Astrocyte (in vitro differentiated cells and primary cell): ENCODE results near the gene SLC13A5. TPM values are rescaled to one million over a fixed set of nuclear protein-coding genes. Genes with fewer than 3 reads are reported as not detected.
A peak's percentile ranks its signal among the peaks of the same experiment; 100 is the strongest.
"Not testable (repeated sequence)": the region's sequence is repeated elsewhere in the genome, so short reads cannot be mapped to it uniquely, and the experiment has no call there.

Source experiments
- DNase-seq: peaks from one replicate; pipeline ENCODE4 v3.0.0-alpha.2; 2010; ENCODE audit warnings: low read depth
- FAIRE-seq: peaks from 2 replicates; lab custom pipeline; 2011; peaks lifted over from hg19 to GRCh38; lab: Jason Lieb, UNC
- H2AFZ ChIP-seq: 2 replicates; pipeline ENCODE4 v1.6.0; 2012; ENCODE audit warnings: low read depth, low read length, inconsistent platforms
- H3K27ac ChIP-seq: 2 replicates; pipeline ENCODE4 v1.5.1; 2011; ENCODE audit warnings: low read depth, low read length, inconsistent platforms
- H3K27me3 ChIP-seq: 2 replicates; pipeline ENCODE4 v1.6.0; 2011; ENCODE audit warnings: low read length, inconsistent platforms; ENCODE audit not compliant: insufficient read depth
- H3K36me3 ChIP-seq: 2 replicates; pipeline ENCODE4 v1.5.1; 2011; ENCODE audit warnings: low read length, inconsistent platforms; ENCODE audit not compliant: insufficient read depth
- H3K4me1 ChIP-seq: 2 replicates; pipeline ENCODE4 v1.5.1; 2011; ENCODE audit warnings: low read length, inconsistent platforms; ENCODE audit not compliant: insufficient read depth
- H3K4me2 ChIP-seq: 2 replicates; pipeline ENCODE4 v1.6.0; 2012; ENCODE audit warnings: low read length, inconsistent platforms
- H3K4me3 ChIP-seq: 2 replicates; pipeline ENCODE4 v1.5.1; 2011; ENCODE audit warnings: low read depth, mild to moderate bottlenecking, low read length, inconsistent platforms; ENCODE audit not compliant: insufficient read depth
- H3K79me2 ChIP-seq: 2 replicates; pipeline ENCODE4 v1.6.0; 2012; ENCODE audit warnings: mild to moderate bottlenecking, low read length, inconsistent platforms; ENCODE audit not compliant: insufficient read depth
- H3K9ac ChIP-seq: 2 replicates; pipeline ENCODE4 v1.6.0; 2012; ENCODE audit warnings: mild to moderate bottlenecking, low read length, inconsistent platforms
- H3K9me3 ChIP-seq: 2 replicates; pipeline ENCODE4 v1.5.1; 2012; ENCODE audit warnings: low read depth, mild to moderate bottlenecking, low read length, inconsistent platforms; ENCODE audit not compliant: insufficient read depth
- H4K20me1 ChIP-seq: 2 replicates; pipeline ENCODE4 v1.6.0; 2012; ENCODE audit warnings: low read length, inconsistent platforms; ENCODE audit not compliant: insufficient read depth
- H3K27ac Mint-ChIP-seq: one replicate; pipeline ENCODE4 v1.8.0; 2021; ENCODE audit warnings: mild to moderate bottlenecking, mixed read lengths; ENCODE audit not compliant: unreplicated experiment
- H3K27me3 Mint-ChIP-seq: one replicate; pipeline ENCODE4 v1.8.0; 2021; ENCODE audit warnings: low read depth, mixed read lengths; ENCODE audit not compliant: unreplicated experiment
- H3K36me3 Mint-ChIP-seq: one replicate; pipeline ENCODE4 v1.8.0; 2021; ENCODE audit warnings: low read depth, mixed read lengths; ENCODE audit not compliant: unreplicated experiment
- H3K4me1 Mint-ChIP-seq: one replicate; pipeline ENCODE4 v1.8.0; 2021; ENCODE audit warnings: low read depth, mixed read lengths; ENCODE audit not compliant: unreplicated experiment
- H3K4me3 Mint-ChIP-seq: one replicate; pipeline ENCODE4 v1.8.0; 2021; ENCODE audit warnings: mild to moderate bottlenecking, moderate library complexity, mixed read lengths; ENCODE audit not compliant: unreplicated experiment
- H3K9me3 Mint-ChIP-seq: one replicate; pipeline ENCODE4 v1.8.0; 2021; ENCODE audit warnings: mild to moderate bottlenecking, mixed read lengths; ENCODE audit not compliant: unreplicated experiment
- EZH2 ChIP-seq: IDR thresholded peaks from 2 replicates; pipeline ENCODE4 v1.6.1; 2012; ENCODE audit warnings: mild to moderate bottlenecking, low read length, inconsistent platforms; ENCODE audit not compliant: insufficient read depth
- total RNA-seq: library from RNA; stranded (reverse); gene quantifications from 2 replicates; pipeline ENCODE4 v1.2.1, GENCODE V29; 2021
- TF ChIP-seq, protein P1 (sequence below): IDR thresholded peaks from 2 replicates; pipeline ENCODE4 v1.5.1; 2011; ENCODE audit warnings: low read depth, mild to moderate bottlenecking, inconsistent platforms, low read length, moderate library complexity; ENCODE audit not compliant: insufficient read depth

SLC13A5 gene
- total RNA-seq, 1 donor from 2014 or later: 6.9 TPM

DNA sequence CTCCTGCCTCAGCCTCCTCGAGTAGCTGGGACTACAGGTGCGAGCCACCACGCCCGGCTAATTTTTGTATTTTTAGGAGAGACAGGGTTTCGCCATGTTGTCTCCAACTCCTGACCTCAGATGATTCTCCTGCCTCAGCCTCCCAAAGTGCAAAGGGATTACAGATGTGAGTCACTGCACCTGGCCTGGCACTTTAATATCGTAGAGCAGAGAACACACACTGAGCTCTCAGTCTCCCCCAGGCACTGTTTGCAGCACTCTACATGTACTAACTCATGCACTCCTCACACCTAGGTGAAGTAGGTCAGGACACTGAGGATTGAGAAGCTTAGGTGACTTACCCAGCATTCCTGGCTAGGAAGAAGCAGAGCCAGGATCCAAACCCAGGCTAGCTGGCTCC lies 46.6 kb downstream of the SLC13A5 start:
- Mint-ChIP-seq H3K4me3 (no peak overlapping the region), H3K36me3 (no peaks in the 10 kb centered on the region), H3K27me3 (peaks cover 35% of the 10 kb centered on the region), H3K27ac (no peak overlapping the region), H3K9me3 (peaks cover 2% of the 10 kb centered on the region), H3K4me1 (no peaks in the 10 kb centered on the region)
- Histone ChIP-seq H3K27ac (no peak overlapping the region), H3K4me1 (no peaks in the 10 kb centered on the region), H3K9ac (no peak overlapping the region), H3K9me3 (no peaks in the 10 kb centered on the region), H4K20me1 (no peaks in the 10 kb centered on the region), H3K36me3 (no peaks in the 10 kb centered on the region), H3K79me2 (no peaks in the 10 kb centered on the region), H3K27me3 (peaks cover 22% of the 10 kb centered on the region), H3K4me2 (no peak overlapping the region), H2AFZ (no peak overlapping the region), H3K4me3 (no peak overlapping the region)
- no peak for FAIRE-seq
- no peak for DNase-seq
- TF ChIP-seq, protein P1, sequence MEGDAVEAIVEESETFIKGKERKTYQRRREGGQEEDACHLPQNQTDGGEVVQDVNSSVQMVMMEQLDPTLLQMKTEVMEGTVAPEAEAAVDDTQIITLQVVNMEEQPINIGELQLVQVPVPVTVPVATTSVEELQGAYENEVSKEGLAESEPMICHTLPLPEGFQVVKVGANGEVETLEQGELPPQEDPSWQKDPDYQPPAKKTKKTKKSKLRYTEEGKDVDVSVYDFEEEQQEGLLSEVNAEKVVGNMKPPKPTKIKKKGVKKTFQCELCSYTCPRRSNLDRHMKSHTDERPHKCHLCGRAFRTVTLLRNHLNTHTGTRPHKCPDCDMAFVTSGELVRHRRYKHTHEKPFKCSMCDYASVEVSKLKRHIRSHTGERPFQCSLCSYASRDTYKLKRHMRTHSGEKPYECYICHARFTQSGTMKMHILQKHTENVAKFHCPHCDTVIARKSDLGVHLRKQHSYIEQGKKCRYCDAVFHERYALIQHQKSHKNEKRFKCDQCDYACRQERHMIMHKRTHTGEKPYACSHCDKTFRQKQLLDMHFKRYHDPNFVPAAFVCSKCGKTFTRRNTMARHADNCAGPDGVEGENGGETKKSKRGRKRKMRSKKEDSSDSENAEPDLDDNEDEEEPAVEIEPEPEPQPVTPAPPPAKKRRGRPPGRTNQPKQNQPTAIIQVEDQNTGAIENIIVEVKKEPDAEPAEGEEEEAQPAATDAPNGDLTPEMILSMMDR: no peak
- no peak for TF ChIP-seq EZH2

DNA sequence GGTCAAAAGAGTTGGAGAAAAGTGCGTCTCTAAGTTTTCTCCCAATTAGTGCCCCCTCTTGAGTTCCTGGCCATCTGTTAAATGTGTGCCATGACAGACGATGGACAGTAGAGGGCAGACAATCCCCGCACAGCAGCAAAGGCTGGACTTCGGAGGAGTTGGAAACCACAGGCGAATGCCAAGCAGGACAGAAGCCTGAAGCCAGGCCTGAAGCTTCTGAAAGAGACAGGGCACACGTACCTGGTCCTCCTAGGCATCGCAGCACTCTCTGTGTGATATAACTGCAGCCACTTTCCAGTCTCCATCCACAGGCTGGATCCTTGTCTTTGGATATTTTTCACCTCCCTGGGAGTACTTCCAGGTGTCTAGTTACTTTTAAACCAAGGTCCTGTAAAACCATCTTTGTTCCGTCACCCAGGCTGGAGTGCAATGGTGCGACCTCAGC lies 47.1 kb downstream of the SLC13A5 start:
- no peak overlapping the region for H3K4me3 Mint-ChIP-seq
- H3K4me3 ChIP-seq: no peak overlapping the region
- FAIRE-seq (peak; percentile 62), DNase-seq (peak; percentile 60)
- H3K9ac ChIP-seq: no peak overlapping the region
- H3K36me3 ChIP-seq: no peaks in the 10 kb centered on the region
- no peak overlapping the region for H3K4me2 ChIP-seq
- H4K20me1 ChIP-seq: no peaks in the 10 kb centered on the region
- no peak overlapping the region for H2AFZ ChIP-seq
- no peak overlapping the region for H3K27ac Mint-ChIP-seq
- H3K9me3 Mint-ChIP-seq: peaks cover 2% of the 10 kb centered on the region
- no peaks in the 10 kb centered on the region for H3K79me2 ChIP-seq
- no peaks in the 10 kb centered on the region for H3K36me3 Mint-ChIP-seq
- H3K27me3 Mint-ChIP-seq: peaks cover 39% of the 10 kb centered on the region
- H3K4me1 Mint-ChIP-seq: no peaks in the 10 kb centered on the region
- H3K27me3 ChIP-seq: peaks cover 26% of the 10 kb centered on the region
- H3K4me1 ChIP-seq: no peaks in the 10 kb centered on the region
- no peak overlapping the region for H3K27ac ChIP-seq
- TF ChIP-seq EZH2: no peak
- TF ChIP-seq, protein P1: peak; percentile 94
- no peaks in the 10 kb centered on the region for H3K9me3 ChIP-seq

DNA sequence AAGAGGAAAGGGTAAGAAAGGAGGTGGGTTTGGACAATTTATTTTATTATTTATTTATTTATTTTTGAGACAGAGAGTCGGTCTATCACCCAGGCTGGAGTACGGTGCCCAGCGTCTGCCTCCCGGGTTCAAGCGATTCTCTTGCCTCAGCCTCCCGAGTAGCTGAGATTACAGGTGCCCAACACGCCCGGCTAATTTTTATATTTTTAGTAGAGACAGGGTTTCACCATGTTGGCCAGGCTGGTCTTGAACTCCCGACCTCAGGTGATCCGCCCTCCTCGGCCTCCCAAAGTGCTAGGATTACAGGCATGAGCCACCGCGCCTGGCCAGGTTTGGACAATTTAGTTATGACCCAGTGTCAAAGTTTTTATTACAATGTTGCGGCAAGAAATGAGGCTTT lies 50.0 kb downstream of the SLC13A5 start:
- not testable (repeated sequence) for H3K4me1 Mint-ChIP-seq, H3K27ac ChIP-seq, H4K20me1 ChIP-seq, H3K27ac Mint-ChIP-seq, H3K4me1 ChIP-seq, H3K4me2 ChIP-seq, H2AFZ ChIP-seq, H3K36me3 Mint-ChIP-seq, H3K4me3 Mint-ChIP-seq, H3K9me3 ChIP-seq, H3K4me3 ChIP-seq, FAIRE-seq, H3K36me3 ChIP-seq, H3K79me2 ChIP-seq, H3K9me3 Mint-ChIP-seq, H3K9ac ChIP-seq, DNase-seq
- H3K27me3 ChIP-seq: peaks cover 21% of the 10 kb centered on the region
- H3K27me3 Mint-ChIP-seq: peaks cover 41% of the 10 kb centered on the region
